ENCODE measurements around the gene SHISA8.
A peak's percentile ranks its signal among the peaks of the same experiment; 100 is the strongest.
"Not testable (repeated sequence)": the region's sequence is repeated elsewhere in the genome, so short reads cannot be mapped to it uniquely, and the experiment has no call there.

SHISA8 gene

GRCh38 chr22:41898645-41899044, 16.2 kb downstream of the SHISA8 start:
- no peak for DNase-seq

- DNase-seq = no peak
Measured at GRCh38 chr22:41893591-41894375, 21.1 kb downstream of the SHISA8 start.

DNA sequence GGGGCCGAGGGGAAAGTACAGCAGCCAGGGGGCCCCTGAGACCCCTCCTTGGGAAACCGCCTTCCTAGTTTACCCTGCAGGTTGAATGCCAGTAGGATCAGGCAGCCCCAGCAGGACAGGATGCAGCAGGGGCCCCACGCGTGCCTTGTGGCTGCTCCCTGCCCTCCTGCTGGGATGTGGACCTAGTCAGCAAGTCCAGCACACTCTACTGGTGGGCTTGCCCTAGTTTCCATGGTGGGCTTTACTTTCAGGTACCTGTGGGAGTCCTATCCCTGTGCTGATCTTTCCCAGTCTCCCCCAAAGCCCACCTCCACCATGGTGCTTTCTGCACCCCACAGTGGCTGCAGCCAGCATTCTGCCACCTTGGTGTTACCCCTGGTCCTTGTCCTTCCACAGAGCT, 22.2 kb downstream of the SHISA8 start:
- no peak for DNase-seq

DNA sequence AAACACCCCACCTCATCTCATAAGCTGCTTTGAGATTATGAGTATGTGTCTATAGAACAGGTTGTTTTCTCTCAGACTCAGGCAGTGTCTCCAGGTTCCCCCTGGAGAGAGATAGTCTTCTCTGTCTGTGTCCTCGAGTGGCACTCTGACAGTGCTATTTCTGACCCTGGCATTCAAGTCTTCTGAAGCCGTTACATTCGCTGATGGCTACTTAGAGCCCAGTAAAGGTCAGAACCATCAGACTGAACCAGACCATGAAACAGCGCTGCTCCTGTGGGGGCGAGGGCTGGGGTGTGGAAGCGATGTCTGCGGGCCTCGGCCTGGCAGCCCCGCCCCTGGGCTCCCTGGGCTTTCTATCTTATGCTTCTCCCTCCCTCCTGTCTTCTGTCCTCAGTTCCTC, 23.5 kb downstream of the SHISA8 start:
- no peak for DNase-seq

GRCh38 chr22:41888627-41889200, 26.2 kb downstream of the SHISA8 start:
- no peak for DNase-seq

GRCh38 chr22:41885516-41885915, 29.4 kb downstream of the SHISA8 start:
- no peak for DNase-seq

GRCh38 chr22:41885116-41885515, 29.8 kb downstream of the SHISA8 start:
- no peak for DNase-seq

GRCh38 chr22:41883400-41883799, 31.5 kb downstream of the SHISA8 start:
- no peak for DNase-seq

DNA sequence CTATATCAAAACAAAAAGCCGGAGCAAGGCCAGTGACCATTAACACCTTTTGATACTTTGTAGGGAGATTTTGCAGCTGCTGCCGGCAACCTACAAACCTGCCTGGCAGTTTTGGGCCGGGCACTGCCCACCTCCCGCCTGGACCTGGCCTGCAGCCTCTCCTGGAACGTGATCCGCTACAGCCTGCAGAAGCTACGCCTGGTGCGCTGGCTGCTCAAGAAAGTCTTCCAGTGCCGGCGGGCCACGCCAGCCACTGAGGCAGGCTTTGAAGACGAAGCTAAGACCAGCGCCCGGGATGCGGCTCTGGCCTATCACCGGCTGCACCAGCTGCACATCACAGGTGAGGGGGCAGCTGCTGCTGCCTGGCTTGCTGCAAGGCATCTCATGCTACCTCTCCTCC, 34.2 kb downstream of the SHISA8 start:
- DNase-seq = no peak

DNA sequence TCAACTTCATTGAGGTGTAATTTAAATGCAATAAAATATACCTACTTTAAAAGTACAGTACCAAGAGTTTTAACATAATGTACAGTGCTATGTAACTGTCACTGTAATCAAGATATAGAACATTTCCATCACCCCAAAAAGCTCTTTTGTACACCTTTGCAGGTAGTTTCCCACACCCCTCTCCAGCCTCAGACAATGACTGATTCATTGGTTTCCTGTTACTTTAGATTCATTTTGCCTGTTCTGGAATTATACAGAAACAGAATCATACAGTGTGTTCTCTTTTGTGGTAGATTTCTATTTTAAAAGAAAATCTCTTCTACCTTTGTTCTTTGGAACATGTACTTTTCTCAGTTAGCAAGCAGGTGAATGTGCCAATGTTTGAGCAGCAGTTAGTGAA, 38.2 kb downstream of the SHISA8 start:
- DNase-seq = no peak

DNA sequence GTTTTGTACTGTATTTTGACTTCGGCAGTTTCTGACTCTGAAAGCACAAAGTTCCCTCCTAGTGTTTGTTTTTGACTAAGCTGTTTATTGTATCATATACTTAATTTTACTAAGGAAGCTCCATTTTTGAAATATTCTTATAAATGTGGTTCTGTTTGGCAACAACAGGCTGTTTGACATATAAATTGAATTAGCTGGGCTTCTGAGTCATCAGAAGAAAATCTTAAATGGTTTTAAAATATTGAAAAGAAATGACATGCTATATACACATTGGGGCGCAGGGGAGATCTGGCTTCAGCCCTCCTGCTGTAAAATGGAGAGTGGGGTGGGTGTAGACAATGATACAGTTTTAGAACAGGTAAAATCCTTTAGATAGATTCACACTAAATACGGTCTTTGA, 38.6 kb downstream of the SHISA8 start:
- DNase-seq = no peak

DNA sequence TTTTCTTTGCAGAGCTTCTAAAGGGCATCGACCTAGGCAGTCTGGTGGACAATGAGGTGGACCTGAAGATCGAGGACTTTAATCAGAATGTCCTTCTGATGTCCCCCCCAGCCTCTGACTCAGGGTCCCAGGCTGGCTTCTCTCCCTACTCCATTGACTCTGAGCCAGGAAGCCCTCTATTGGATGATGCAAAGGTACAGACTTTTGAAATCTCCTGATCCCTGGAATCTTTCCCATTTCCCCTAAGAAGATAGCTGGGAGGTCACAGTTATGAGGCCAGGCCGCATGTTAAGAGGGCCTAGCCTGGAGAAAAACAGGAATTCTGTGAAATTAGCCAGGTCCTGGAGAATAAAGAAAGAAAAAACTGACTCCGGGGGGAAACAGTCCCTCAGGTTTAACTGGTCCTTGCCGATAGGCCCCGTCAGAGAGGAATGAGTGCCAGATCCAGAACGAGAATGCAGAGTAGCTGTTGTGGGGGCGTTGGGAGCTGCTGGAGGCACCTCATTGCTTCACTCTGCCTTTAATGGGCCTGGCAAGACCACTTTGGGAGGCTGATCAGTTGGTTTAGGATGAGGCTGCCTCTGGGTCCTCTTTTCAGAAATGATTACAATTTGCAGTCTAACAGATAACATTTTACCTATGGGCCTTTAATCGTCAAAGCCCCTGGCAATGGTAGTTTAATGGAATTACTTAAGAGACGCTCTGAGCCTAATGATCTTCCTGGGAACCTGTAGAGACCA, 39.2 kb downstream of the SHISA8 start:
- DNase-seq = no peak

DNA sequence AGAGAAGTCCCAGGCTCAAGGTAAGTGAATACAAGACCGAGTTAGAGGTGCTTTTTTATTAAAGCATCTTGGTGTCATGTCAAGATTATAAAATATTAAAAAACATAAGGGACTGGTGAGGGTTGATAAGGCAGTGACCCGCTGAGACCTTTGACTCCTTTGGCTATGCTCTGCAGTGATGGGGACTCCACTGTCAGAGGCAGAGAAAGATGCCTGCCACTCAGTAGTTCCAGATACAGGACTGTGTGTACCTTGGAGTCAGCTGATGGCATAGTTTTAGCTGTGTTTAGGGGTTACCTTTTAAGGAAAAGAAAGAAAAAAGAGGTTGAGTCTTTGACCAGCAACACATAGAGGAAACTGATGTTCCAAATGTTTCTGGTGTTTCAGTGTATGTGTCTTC, 40.8 kb downstream of the SHISA8 start:
- DNase-seq = no peak

DNA sequence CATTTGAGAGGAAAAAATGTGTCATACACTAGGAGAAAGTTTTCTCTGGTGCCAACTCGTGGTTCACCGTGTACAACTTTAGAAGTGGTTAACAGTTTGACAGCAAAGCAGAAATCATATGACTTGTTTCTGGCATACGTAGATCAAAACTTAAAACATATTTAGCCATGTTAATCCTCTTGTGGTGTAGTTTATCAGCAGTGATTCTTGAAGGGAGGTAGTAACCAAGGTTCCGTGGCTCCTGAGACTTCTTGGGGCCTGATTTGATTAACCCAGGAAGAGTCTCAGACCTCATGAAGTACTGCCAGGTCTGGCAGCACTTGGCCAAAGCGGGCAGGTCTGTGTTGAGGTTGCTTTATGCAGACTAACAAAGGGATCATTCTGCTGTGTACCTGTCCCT, 41.5 kb downstream of the SHISA8 start:
- DNase-seq = no peak

DNA sequence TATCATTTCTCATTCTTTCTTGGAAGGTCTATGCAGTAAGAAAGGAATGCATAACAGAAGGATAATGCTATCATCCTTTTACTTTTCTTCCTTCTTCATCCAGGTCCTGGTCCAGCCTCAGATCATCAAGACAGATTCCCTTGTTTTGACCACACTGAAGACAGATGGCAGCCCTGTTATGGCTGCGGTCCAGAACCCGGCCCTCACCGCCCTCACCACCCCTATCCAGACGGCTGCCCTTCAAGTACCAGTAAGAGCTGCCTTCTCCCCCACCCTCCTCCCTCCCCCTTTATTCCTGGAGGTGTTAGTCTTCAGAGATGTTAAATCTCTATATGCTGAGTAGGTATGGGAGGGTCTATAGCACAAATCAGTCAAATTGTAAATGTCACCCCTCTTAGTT, 44.1 kb downstream of the SHISA8 start:
- DNase-seq = no peak

DNA sequence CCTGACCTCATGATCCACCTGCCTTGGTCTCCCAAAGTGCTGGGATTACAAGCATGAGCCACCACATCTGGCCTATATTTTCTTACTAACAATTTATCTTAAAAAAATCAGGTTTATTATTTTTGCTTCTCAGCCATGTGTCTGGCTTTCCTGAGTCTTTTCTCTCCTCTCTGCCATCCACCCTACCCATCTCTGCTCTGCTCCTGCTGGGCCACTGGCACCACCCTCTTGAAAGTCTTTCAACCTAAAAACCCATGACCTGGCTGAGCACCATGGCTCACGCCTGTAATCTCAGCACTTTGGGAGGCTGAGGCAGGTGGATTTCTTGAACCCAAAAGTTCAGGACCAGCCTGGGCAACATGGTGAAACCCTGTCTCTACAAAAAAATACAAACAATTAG, 44.8 kb downstream of the SHISA8 start:
- DNase-seq = not testable (repeated sequence)

DNA sequence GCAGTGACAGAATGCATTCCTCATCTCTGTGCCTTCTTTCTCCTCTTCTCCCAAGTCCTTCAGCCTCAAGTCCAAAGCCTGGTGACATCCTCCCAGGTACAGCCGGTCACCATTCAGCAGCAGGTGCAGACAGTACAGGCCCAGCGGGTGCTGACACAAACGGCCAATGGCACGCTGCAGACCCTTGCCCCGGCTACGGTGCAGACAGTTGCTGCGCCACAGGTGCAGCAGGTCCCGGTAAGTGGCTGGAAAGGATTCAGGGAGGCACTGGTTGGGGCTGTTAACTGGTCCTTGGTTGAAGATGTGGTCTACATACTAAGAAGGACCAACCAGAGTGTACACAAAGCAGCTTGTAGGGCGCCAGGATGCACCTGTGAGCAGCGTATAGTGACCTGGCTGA, 46.3 kb downstream of the SHISA8 start:
- DNase-seq = no peak

GRCh38 chr22:41863472-41863871, 51.4 kb downstream of the SHISA8 start:
- DNase-seq = no peak

DNA sequence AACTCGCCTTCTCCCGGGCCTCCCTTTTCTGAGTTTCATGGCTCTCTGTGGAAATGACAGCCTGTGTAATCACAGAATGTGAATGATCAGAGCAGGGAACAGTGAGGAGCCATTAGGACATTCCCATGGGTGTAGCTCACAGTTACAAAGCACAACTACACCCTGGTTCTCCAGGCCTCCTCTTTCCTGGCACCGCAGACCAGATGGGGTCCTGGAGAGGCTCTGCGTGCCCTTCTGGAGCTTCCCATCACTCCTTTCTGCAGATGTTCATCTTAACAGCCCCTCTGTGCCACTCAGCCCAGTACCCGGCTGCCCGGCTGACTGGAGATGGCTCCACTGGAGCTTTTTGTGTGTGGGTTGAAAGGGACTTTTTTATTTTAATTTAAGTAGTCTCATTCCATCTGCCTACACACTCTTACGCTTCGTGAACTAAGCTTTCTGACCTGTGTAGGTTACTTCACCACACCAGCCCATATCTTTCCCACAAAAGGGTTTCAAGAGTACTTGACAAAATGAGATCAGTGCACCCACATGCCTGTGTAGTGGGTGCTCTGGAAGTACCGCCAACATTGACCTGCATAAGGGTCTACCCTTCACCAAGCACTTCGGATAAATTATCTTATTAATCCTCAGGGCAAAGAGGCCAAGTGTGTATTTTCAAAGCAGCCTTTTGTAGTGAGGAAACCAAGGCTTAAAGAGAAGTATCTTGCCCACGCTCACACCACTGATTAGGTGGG, 52.2 kb downstream of the SHISA8 start:
- no peak for DNase-seq

DNA sequence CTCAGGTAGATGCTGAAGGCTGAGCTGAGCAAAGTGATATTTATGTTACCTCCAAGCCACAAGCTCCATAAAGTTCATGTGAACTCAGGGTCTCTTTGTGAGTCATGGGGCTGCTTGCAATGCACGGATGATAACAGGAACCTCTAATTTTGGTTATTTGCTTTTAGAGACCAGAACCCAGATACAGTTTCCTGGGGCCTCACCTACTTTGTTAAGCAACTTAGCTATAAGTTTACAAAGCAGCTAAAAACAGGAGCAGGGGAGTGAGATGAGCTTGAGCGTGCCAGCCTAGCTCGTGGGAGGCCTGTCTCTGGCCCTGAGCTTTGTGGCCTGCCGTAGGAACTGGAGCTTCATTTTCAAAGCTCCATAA, 52.7 kb downstream of the SHISA8 start:
- peak; percentile 21 for DNase-seq

All from activated effector memory CD4-positive, alpha-beta T cell treated with Interleukin-2 at 50 U/mL for 16 hours (primary cell).